Middle frontal gyrus (tissue), 1 donor: Measurements from ENCODE around the gene TPD52L2.
"Not testable (repeated sequence)": the region's sequence is repeated elsewhere in the genome, so short reads cannot be mapped to it uniquely, and the experiment has no call there.

Source experiments
- DNase-seq: peaks from one replicate; pipeline ENCODE4 v3.0.0-alpha.2; 2015; ENCODE audit warnings: low spot score; ENCODE audit errors: extremely low spot score

The TPD52L2 gene

DNA sequence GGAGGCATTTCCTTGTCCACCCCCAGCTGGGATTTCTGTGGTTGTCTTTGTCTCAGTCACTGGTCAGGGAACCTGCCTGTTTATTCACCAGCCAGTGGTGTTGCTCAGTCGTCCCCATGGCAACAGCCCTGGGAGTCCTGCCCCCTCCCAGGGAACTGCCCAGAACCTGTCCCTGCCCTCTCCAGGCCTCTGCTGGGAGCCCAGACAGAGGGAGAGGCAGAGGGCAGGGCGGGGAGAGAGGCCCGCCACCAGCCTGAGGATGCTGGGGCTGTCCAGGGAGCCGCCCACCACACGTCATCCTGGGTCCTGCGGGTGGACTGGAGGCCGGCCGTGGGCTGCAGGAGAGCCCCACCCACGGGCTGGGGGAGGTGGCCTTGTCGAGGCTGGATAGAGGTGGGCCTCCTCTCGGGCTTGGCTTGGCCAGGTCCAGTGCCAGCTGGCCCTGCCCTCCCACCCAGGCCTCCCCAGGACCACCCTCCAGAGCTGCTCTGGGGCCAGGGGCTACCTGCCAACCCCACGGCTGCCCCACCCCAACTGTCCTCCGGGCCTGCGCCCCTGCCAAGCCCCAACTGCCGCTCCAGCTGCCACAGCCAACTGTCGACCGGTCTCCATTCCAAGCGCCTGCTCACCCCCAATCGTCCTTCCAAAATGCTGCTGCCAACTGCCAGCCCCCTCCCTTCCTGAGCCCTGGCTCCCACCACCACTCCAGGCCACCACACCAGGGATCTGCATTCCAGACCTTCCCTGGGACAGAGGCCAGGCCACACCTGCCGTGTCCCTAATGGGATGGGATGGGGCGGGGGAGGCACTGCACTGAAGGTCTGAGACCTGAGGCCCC lies 29.8 kb upstream of the TPD52L2 start:
- DNase-seq, result no peak

DNA sequence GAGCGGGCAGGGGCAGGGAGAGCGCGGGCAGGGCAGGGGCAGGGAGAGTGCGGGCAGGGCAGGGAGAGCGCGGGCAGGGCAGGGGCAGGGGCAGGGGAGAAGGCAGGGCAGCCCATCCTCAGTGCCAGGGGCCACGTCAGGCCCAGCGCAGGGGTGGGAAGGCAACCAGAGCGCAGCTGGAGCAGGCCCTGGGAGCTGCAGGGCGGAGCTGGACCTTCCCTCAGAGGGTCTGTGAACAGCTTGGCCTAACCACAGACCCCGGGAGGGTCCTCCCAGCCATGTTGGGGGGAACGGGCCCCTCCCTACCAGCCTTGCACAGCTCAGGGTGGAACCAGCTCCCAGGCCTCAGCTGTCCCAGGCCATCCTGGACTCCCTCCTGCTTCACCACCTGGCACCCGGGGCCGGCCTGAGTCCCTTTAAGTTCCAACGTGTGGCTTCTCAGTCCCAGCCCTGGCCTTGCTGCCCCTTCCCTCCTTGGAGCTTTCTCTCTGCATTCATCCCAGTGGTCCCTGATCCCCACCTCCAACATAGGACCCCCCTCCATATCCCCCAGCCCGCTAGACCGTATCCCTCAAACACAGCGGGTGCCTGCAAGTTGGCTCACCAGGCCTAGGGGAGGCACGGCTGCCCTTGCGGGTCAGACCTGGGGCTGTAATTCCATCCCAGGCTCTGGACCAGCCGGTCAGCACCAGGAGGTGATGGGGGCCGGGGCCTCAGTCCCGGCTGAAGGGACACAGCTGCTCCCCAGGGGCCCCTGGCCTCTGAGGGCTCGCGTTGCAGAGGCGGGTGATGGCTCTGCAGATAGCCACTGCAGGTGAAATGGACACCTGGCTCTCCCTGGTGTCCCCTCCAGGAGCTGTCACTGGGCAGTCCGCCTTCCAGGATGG lies 28.4 kb upstream of the TPD52L2 start:
- DNase-seq, result no peak

DNA sequence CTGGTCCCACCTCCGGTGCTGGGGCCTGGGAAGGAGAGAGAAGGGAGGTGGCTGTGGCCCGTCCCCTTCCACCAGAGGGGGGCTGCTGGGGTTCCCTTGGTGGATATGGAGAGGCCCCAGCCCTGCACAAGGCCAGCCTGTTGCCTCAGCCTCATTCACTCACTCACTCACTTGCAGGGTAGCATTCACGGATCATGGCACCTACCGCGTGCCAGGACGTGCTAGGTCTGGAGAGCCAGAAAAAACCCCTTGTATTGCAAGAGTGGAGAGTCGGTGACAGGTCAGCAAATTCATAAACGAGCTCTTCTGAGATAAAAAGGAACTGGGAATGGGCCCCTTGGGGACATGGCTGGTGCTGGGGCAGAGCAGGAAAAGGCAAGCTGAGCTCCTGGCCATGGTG lies 27.6 kb upstream of the TPD52L2 start:
- no peak for DNase-seq

DNA sequence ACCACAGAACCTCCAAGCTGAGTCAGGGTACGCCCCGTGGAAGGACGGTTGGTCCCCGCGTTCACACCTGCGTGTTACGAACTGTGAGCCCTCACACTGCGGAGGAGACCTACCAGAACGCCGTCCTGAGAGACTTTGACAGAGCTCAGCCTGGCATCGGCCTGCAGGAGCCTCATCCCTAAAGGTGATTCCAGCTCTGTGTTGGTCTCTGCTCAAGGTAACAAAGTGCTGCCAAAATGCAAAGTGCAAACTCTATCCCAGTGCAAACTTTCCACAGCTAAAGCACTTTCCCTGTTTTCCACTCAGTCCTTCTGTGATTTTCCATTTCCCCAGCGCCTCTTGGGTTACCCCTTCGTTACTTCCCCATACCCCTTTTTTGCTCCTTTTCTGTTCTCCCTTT lies 25.4 kb upstream of the TPD52L2 start:
- DNase-seq, result no peak

- no peak for DNase-seq
Observed at GRCh38 chr20:63840405-63840828, 24.7 kb upstream of the TPD52L2 start.

DNA sequence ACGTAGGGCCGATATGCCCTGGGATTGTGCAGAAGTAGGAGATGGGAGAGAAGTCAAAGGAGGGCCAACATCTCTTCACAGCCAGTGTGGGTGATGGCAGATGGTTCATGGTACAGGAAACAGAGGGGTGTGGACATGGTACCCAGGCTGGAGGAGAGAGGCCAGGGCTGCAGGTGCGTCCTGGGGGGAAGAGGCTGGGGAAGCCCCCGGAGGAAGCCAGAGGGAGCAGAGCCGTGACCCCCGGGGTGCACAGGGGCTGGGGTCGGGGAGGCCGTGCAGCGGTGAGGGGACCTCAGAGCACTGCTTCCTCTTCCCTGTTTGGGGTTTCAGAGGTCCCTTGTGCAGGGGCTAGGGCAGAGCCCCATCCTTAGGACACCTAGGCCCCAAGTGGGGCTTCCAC lies 22.8 kb upstream of the TPD52L2 start:
- DNase-seq, result no peak

DNA sequence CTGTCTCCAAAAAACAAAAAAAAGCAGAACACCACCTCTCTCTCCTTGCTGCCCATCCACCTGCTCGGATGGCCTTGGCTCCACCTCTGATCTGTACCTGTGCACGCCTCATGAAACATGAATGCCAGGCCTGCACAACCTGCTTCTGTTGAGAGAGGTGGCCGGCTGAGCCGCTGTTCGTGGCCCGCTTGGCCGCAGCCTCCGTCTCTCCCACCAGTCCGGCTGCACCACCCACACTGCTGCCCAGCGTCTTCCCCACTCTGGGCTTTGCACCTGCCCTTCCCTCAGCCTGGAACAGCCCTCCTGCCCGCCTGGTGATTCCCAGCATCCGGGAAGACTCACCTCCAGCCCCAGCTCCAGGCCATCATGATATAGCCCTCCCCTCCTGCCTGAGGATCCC lies 21.8 kb upstream of the TPD52L2 start:
- DNase-seq, result no peak

DNA sequence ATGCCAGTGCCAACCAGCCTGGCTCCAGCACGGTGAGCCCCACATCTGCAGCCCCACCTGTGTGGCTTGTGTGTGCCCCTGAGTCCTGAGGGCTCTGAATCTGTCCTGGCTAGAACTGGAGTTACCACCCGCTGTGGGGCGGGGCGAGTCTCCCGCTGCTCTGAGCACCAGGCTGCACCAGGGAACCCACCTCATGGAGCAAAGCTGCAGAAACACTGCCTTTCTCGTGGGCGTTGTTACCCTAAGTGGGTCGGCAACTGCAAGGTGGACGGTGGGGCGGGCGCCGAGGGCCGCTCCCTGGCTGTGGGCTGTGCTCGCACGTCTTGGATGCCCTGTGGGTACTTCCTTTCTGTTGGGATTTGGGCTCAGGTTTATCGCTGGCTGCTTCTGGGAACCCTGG lies 21.3 kb upstream of the TPD52L2 start:
- DNase-seq, result no peak

GRCh38 chr20:63844511-63844991 lies 20.5 kb upstream of the TPD52L2 start:
- no peak for DNase-seq

DNA sequence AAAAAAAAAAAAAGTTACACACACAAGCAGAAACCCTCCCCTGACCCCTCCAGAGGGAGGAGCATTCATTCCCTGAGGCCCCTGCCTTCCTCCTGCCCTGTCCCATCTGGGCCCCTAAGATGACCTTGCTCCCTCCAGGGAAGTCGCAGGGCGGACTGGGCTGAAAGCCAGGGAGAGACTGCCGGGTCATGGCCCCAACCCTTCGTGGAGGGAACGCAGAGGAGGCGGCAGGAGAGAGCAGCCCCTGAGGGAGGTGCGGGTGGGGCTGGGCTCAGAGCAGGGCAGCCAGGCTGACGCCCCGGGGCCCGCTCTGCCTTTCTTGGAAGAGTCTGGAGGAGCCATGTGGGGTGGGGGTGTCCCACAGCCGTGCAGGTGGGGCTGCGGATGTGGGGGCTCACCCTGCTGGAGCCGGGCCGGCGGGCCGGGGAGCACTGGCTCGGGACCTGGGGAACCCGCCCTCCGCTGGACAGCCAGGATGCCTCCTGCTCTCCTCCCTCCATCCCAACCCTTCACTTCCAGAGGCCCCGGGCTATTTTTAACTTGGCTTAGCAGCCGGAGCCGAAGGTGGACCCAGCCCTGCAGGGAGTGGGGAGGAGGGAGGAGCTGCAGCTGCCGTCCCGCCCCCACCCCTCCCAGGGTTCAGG lies 18.8 kb upstream of the TPD52L2 start:
- no peak for DNase-seq

GRCh38 chr20:63846888-63847236 lies 18.2 kb upstream of the TPD52L2 start:
- DNase-seq, result no peak

GRCh38 chr20:63847237-63848002 lies 17.6 kb upstream of the TPD52L2 start:
- no peak for DNase-seq

DNA sequence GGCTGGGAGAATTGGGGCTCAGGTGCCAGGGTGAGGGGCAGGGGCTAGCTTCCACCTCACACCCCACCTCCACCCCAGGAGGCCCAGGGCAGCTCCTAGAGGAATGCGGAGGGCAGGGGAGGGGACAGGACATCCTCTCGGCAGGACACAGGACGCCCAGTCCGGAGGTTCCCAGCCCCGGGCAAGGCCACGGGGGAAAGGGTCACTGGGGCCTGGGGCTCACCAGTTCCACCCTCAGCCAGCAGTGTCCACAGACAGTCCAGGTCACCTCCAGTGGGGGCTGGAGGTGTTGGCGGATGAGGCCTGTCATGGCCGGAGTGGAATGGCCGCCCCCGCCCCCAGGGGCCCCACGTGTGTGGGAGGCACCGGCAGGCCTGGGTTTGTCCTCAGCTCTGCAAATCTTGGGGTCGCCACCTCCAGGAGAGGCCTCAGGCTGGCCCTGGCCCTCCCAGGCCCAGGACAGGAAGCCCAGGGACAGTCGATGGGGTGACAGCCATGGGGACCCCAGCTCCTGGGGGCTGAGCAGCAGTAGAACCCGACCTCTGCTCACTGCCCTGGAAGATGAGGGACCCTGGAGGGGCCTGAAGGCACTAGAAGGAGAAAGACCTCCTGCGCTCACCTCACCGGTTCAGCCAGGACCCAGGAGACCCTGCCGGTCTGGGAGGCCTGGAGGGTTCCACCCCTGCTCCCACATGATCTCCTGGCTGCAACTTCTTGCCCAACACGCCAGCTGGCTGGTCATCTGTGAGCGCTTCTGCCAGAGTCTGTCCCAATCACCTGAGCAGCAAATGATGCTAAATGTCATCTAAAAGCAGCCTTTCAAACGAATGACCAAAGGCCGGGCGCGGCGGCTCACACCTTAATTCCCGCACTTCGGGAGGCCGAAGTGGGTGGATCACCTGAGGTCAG lies 16.8 kb upstream of the TPD52L2 start:
- no peak for DNase-seq

DNA sequence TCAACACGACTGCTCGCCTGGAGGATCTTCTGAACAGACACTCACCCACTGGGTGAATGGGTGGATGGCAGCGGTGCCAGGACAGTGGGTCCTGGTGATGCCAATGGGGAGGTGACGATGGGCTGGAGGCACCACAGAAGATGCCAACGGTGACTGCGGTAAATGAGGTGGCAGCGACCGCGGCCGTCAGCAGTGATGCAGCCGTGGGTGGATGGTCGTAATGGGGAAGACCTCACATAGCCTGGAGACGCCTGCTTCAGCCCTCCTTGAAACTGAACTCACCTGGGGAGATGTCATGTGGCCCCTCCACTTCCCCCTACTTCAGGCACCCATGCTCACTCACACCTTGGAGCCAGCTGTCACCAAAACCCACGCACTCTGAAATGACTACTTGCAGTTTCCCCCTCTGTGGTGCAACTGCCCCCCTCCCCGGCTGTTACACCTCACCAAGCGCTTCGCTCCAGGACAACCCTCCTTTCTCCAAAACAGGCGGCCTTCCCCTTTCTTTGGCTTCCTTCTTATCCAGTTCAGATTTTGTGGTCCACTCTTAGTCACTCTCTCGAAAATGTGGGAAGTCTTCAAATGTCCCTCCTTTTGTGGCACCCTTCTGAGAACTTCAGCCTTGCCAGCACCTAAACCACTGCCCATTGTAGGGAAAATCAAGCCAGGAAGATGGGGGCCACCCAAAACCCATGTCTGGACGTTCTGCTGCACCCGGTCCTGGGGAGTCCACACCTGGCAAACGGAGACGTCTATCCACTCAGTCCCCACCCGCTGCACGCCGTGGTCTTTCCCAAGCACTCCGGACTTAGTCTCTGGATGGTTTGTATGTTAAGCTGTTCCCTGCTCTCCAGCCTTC lies 14.2 kb upstream of the TPD52L2 start:
- DNase-seq, result no peak

GRCh38 chr20:63851548-63851943 lies 13.5 kb upstream of the TPD52L2 start:
- not testable (repeated sequence) for DNase-seq

GRCh38 chr20:63853733-63854068 lies 11.4 kb upstream of the TPD52L2 start:
- DNase-seq, result not testable (repeated sequence)

DNA sequence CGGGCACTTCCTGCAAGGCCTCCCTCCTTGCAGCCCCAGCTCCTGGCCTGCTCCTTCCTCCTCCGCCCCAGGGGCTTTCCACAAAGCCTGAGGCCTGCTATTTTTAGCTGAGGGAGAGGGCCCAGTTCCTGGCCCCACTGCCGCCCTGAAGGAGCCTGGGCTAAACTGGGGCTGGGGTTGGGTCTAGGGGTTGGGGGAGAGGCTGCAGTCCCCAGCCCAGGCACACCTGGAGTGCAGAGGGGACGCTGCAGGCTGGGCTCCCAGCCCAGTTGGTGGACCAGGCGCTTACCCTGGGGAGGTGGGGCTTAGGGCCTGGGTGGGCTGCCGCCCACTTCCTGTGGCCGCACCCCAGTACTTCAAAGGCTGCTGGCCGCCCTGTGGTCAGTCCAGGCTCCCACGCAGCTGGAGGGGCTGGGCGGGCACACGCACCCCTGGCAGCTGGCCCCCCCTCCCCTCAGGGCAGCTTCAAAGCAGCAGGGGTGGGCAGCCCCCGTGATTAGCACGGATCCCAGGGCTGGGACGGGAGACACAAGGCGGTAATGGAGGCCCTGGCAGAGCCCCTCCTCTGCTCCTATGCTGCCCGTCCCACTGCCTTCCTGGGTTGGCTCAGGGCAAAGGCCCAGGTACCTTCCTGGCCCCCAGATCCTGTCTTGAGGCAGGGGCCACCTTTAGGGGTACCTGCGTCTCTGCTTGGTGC lies 10.9 kb upstream of the TPD52L2 start:
- no peak for DNase-seq

GRCh38 chr20:63854766-63855362 lies 10.2 kb upstream of the TPD52L2 start:
- no peak for DNase-seq
